VCaP (cell line): ENCODE measurements around the gene UGT1A9.

Experiments
- H3K27ac ChIP-seq: fragments of 450-650 bp; 2 replicates; pipeline ENCODE4 v1.5.1; 2017
- CTCF ChIP-seq: fragments of 450-650 bp; conservative IDR thresholded peaks from 2 replicates; pipeline ENCODE4 v1.5.1; 2017; ENCODE audit warnings: mild to moderate bottlenecking, moderate library complexity

UGT1A9 gene

GRCh38 chr2:233779722-233780121, 108.0 kb downstream of the UGT1A9 start:
- no peak overlapping the region for H3K27ac ChIP-seq
- no peak for TF ChIP-seq CTCF

- TF ChIP-seq CTCF, result no peak
- no peak overlapping the region for H3K27ac ChIP-seq
Measured at GRCh38 chr2:233780771-233781170, 109.1 kb downstream of the UGT1A9 start.

GRCh38 chr2:233789554-233789953, 117.9 kb downstream of the UGT1A9 start:
- no peak overlapping the region for H3K27ac ChIP-seq
- no peak for TF ChIP-seq CTCF

- H3K27ac ChIP-seq, result no peak overlapping the region
- no peak for TF ChIP-seq CTCF
Measured at GRCh38 chr2:233791151-233791882, 119.6 kb downstream of the UGT1A9 start.

GRCh38 chr2:233791883-233792329, 120.2 kb downstream of the UGT1A9 start:
- no peak overlapping the region for H3K27ac ChIP-seq
- TF ChIP-seq CTCF, result no peak

GRCh38 chr2:233792720-233793119, 121.0 kb downstream of the UGT1A9 start:
- TF ChIP-seq CTCF, result no peak
- no peak overlapping the region for H3K27ac ChIP-seq

- TF ChIP-seq CTCF, result no peak
Measured at GRCh38 chr2:233793465-233794127, 121.9 kb downstream of the UGT1A9 start.

More at GRCh38 chr2:233793465-233794127, 121.9 kb downstream of the UGT1A9 start:
- H3K27ac ChIP-seq, result no peak overlapping the region
